HepG2 (cell line): ENCODE results near the gene SLC48A1. TPM values are rescaled to one million over a fixed set of nuclear protein-coding genes. Genes with fewer than 3 reads are reported as not detected.

Experiments used
- ATAC-seq: fragments of 200-7000 bp; cut with Tn5 transposase; 3 replicates; pipeline ENCODE4 v1.9.1; 2020; ENCODE audit warnings: mild to moderate bottlenecking, moderate library complexity
- BruUV-seq: library from RNA; stranded (reverse); fragments of 400-500 nt; replicated peaks from 2 replicates; lab custom pipeline; 2021; lab: Mats Ljungman, UMichigan
- CTCF ChIA-PET: fragments of 300-600 bp; formaldehyde crosslinking; extraction: SDS; loops from one replicate; lab custom pipeline; 2021; ENCODE audit warnings: low total read pairs, inconsistent platforms, low intra/inter-chr PET ratio; lab: Yijun Ruan, JAX
- POLR2A ChIA-PET: fragments of 350-600 bp; sonication (Branson Sonifier 250); formaldehyde crosslinking; loops from one replicate; lab custom pipeline; 2020; ENCODE audit warnings: antibody characterized with exemption, inconsistent platforms; lab: Yijun Ruan, JAX
- DNase-seq: peaks from one replicate; pipeline ENCODE4 v3.0.0-alpha.2; 2015; ENCODE audit warnings: low spot score
- FAIRE-seq: peaks from 3 replicates; lab custom pipeline; 2011; peaks lifted over from hg19 to GRCh38; lab: Jason Lieb, UNC
- H2AFZ ChIP-seq: one replicate; pipeline ENCODE4 v1.6.1; 2011; ENCODE audit warnings: low read length, inconsistent platforms
- H3K27ac ChIP-seq: fragments of 300-600 bp; 3 replicates; pipeline ENCODE4 v1.8.0; 2011; ENCODE audit warnings: mixed run types, mild to moderate bottlenecking, mixed read lengths, low read length, inconsistent platforms; ENCODE audit not compliant: insufficient read depth; ENCODE audit errors: extremely low read length
- H3K27me3 ChIP-seq, 2 experiments: fragments of 200-600 bp in 1 of 2; 2 replicates in 1 of 2; 3 replicates in 1 of 2; pipeline versions ENCODE4 v1.6.0 to v1.8.0; 2011; ENCODE audit warnings: low read length in 2 of 2, mild to moderate bottlenecking in 2 of 2, moderate library complexity in 2 of 2, inconsistent platforms in 1 of 2; ENCODE audit not compliant: insufficient read depth in 2 of 2, control insufficient read depth in 1 of 2
- H3K36me3 ChIP-seq, 2 experiments: fragments of 200-600 bp in 1 of 2; replicated peaks in 1 of 2; 2 replicates in 1 of 2; 3 replicates in 1 of 2; pipeline versions ENCODE4 v1.5.1 to v1.8.0; 2011; ENCODE audit warnings: low read length in 2 of 2, inconsistent platforms in 1 of 2; ENCODE audit not compliant: insufficient read depth in 2 of 2, control insufficient read depth in 1 of 2
- H3K4me1 ChIP-seq: 2 replicates; pipeline ENCODE4 v1.5.1; 2012; ENCODE audit warnings: low read length, inconsistent platforms; ENCODE audit not compliant: insufficient read depth
- H3K4me2 ChIP-seq: 2 replicates; pipeline ENCODE4 v1.6.0; 2011; ENCODE audit warnings: low read depth, low read length, inconsistent platforms
- H3K4me3 ChIP-seq, 3 experiments: fragments of 200-600 bp in 1 of 3; sonication (generic), shearing (Covaris generic) in 1 of 3; replicated peaks in 1 of 3; 2 replicates each; pipeline ENCODE4 v1.5.1; 2011 to 2016; ENCODE audit warnings: low read length in 3 of 3, inconsistent platforms in 2 of 3, low read depth in 2 of 3, mild to moderate bottlenecking in 2 of 3, control low read depth in 1 of 3, mixed read lengths in 1 of 3; ENCODE audit not compliant: insufficient read depth in 1 of 3
- H3K79me2 ChIP-seq: one replicate; pipeline ENCODE4 v1.6.1; 2011; ENCODE audit warnings: low read length, inconsistent platforms; ENCODE audit not compliant: insufficient read depth
- H3K9ac ChIP-seq: 2 replicates; pipeline ENCODE4 v1.6.0; 2011; ENCODE audit warnings: mild to moderate bottlenecking, low read depth, low read length, inconsistent platforms; ENCODE audit not compliant: insufficient read depth
- H3K9me3 ChIP-seq: 2 replicates; pipeline ENCODE4 v1.5.1; 2012; ENCODE audit warnings: mild to moderate bottlenecking, low read length
- H4K20me1 ChIP-seq: 2 replicates; pipeline ENCODE4 v1.6.0; 2011; ENCODE audit warnings: inconsistent platforms, mild to moderate bottlenecking, low read length, moderate library complexity; ENCODE audit not compliant: insufficient read depth
- FOSL2 ChIP-seq: sonication (generic); formaldehyde crosslinking; IDR thresholded peaks from 2 replicates; pipeline ENCODE4 v1.4.0; 2020; ENCODE audit warnings: missing genetic modification reagents
- HNRNPUL1 ChIP-seq: fragments of 200-400 bp; formaldehyde crosslinking; IDR thresholded peaks from 2 replicates; pipeline ENCODE4 v1.6.1; 2017; ENCODE audit warnings: low read depth, mild to moderate bottlenecking, low read length, moderate library complexity
- KDM2A ChIP-seq: sonication (generic); formaldehyde crosslinking; IDR thresholded peaks from 2 replicates; pipeline ENCODE4 v1.4.0; 2020; ENCODE audit warnings: low read depth, missing genetic modification reagents, borderline replicate concordance
- RERE ChIP-seq: IDR thresholded peaks from 2 replicates; pipeline ENCODE4 v1.6.1; 2016; ENCODE audit warnings: low read depth, missing genetic modification reagents, missing compliant biosample characterization
- SALL1 ChIP-seq: sonication (generic); formaldehyde crosslinking; IDR thresholded peaks from 2 replicates; pipeline ENCODE4 v1.8.0; 2022; ENCODE audit warnings: mild to moderate bottlenecking, missing genetic modification reagents
- TCF12 ChIP-seq, 2 experiments: fragments of 450-650 bp in 1 of 2; sonication (generic) in 1 of 2; formaldehyde crosslinking in 1 of 2; IDR thresholded peaks; 2 replicates each; pipeline versions ENCODE4 v1.6.1 to v1.8.0; 2017 to 2022; ENCODE audit warnings: antibody characterized with exemption in 1 of 2, mild to moderate bottlenecking in 1 of 2, missing genetic modification reagents in 1 of 2, moderate library complexity in 1 of 2
- TOPORS ChIP-seq: sonication (generic); formaldehyde crosslinking; IDR thresholded peaks from 2 replicates; pipeline ENCODE4 v1.8.0; 2023; ENCODE audit warnings: mild to moderate bottlenecking, missing genetic modification reagents
- ZNF121 ChIP-seq: sonication (generic); formaldehyde crosslinking; IDR thresholded peaks from 2 replicates; pipeline ENCODE4 v1.5.0; 2020; ENCODE audit warnings: mild to moderate bottlenecking, missing genetic modification reagents
- ZNF557 ChIP-seq: sonication (generic); formaldehyde crosslinking; IDR thresholded peaks from 2 replicates; pipeline ENCODE4 v1.4.0; 2020; ENCODE audit warnings: missing genetic modification reagents
- WGBS: methylation state at CpG from one replicate; pipeline ENCODE4 v1.1.6; 2017; ENCODE audit warnings: low lambda C conversion rate; 5-methylcytosine and 5-hydroxymethylcytosine counted together
- in situ Hi-C: cut with HindIII; loops from 2 replicates; pipeline ENCODE4 v1.10.0; 2017; ENCODE audit warnings: low pct_unique_long_range_greater_than_20kb; ENCODE audit not compliant: extremely low pct_ligation_motif_present
- intact Hi-C: fragments of 100-400 bp; cut with micrococcal nuclease; formaldehyde crosslinking; loops from one replicate; pipeline ENCODE4 v1.10.0; 2022; ENCODE audit not compliant: unreplicated experiment
- polyA plus RNA-seq, 8 experiments: library from polyadenylated mRNA; depleted of rRNA in 3 of 8; stranded (reverse) in 7 of 8; unstranded in 1 of 8; fragments of >200 nt; fragmentation: Illumina TruSeq in 4 of 8; extraction: Trizol in 4 of 8; gene quantifications; 2 replicates each; pipeline versions ENCODE4 v1.2.1 to v1.2.3, GENCODE V29; 2011 to 2016; ENCODE audit warnings: low read depth in 4 of 8, missing spikeins in 1 of 8, mixed read lengths in 1 of 8; ENCODE audit not compliant: insufficient read depth in 1 of 8
- total RNA-seq, 5 experiments: library from RNA; depleted of rRNA; stranded (reverse); fragments of >200 nt; fragmentation: Illumina TruSeq; extraction: Trizol; gene quantifications; 2 replicates each; pipeline ENCODE4 v1.2.3, GENCODE V29; 2016; ENCODE audit warnings: low read depth in 1 of 5

The SLC48A1 gene
- total and polyA plus RNA-seq, 2 of the 13 experiments (the other 11 are each of a cell fraction or from before 2014, with no cell fraction given), result 2.2 to 3.7 TPM

GRCh38 chr12:47821346-47821706 lies 48.3 kb downstream of the SLC48A1 start:
- BruUV-seq, result no TSS peak
- ChIA-PET CTCF (interaction anchor here (1.1 kb wide), 1 partner anchor 16 kb away, joined by 3 read pairs; no protein-coding TSS in a partner anchor), POLR2A (interaction anchor here (0.7 to 2.9 kb wide), 10 partner anchors 8 to 115 kb away, joined by 3 to 11 read pairs (median 6); partner anchors contain the start of genes RPAP3 and SLC48A1)
- peak overlapping the region; percentile 84 for H3K9ac ChIP-seq
- DNase-seq (no peak), ATAC-seq (no peak), FAIRE-seq (no peak)
- no peak for TF ChIP-seq TOPORS (CRISPR knock-in tag)
- TF ChIP-seq FOSL2 (CRISPR knock-in tag), result no peak
- TF ChIP-seq ZNF121, result no peak
- no peak for TF ChIP-seq HNRNPUL1
- no peak for TF ChIP-seq RERE
- no peak for TF ChIP-seq TCF12 (IDR thresholded peaks at IDR 0.05)
- no peak for TF ChIP-seq TCF12 (CRISPR knock-in tag; IDR thresholded peaks at IDR 0.05)
- no peak for TF ChIP-seq ZNF557 (CRISPR knock-in tag)
- no peak for TF ChIP-seq KDM2A (CRISPR knock-in tag)
- TF ChIP-seq SALL1, result no peak
- peak overlapping the region; percentile 69 to 86 (median 78) for H3K4me3 ChIP-seq
- no peaks in the 10 kb centered on the region for H3K79me2 ChIP-seq
- H3K9me3 ChIP-seq, result no peaks in the 10 kb centered on the region
- no peak overlapping the region for H2AFZ ChIP-seq
- WGBS, result 71% methylated on average over 4 of the region's 4 CpGs
- H3K4me1 ChIP-seq, result peaks cover 49% of the 10 kb centered on the region
- peaks cover 0 to 36% of the 10 kb centered on the region in 2 experiments; a peak in 3 of 5 replicates for H3K27me3 ChIP-seq
- no peaks in the 10 kb centered on the region for H3K36me3 ChIP-seq
- H3K27ac ChIP-seq, result no peak overlapping the region
- H3K4me2 ChIP-seq, result peak overlapping the region; percentile 100
- H4K20me1 ChIP-seq, result peaks cover 4% of the 10 kb centered on the region; the same call in 1 of the 2 replicates
- intact Hi-C loops (no loop called here), in situ Hi-C loops (no loop called here)
